HepG2 (cell line): ENCODE measurements around the gene TRAP1.

ENCODE experiments used
- BCLAF1 ChIP-seq: fragments of 450-650 bp; IDR thresholded peaks from 2 replicates; pipeline ENCODE4 v1.6.1; 2017; ENCODE audit warnings: mild to moderate bottlenecking
- FOXM1 ChIP-seq: sonication (generic); formaldehyde crosslinking; IDR thresholded peaks from 2 replicates; pipeline ENCODE4 v1.5.0; 2020; ENCODE audit warnings: missing genetic modification reagents
- JUND ChIP-seq: sonication (generic); formaldehyde crosslinking; IDR thresholded peaks from 2 replicates; pipeline ENCODE4 v1.8.0; 2022; ENCODE audit warnings: mild to moderate bottlenecking, missing genetic modification reagents
- MAZ ChIP-seq, 2 experiments: sonication (generic) in 1 of 2; formaldehyde crosslinking in 1 of 2; IDR thresholded peaks; 2 replicates each; pipeline versions ENCODE4 v1.5.0 to v1.6.1; 2012 to 2020; ENCODE audit warnings: low read depth in 2 of 2, mild to moderate bottlenecking in 2 of 2, borderline replicate concordance in 1 of 2, improper control_type of control experiment in 1 of 2, low read length in 1 of 2, missing genetic modification reagents in 1 of 2, moderate library complexity in 1 of 2
- MED1 ChIP-seq: sonication (generic); formaldehyde crosslinking; IDR thresholded peaks from 2 replicates; pipeline ENCODE4 v1.4.0; 2020; ENCODE audit warnings: missing genetic modification reagents
- NCOA2 ChIP-seq: sonication (generic); formaldehyde crosslinking; IDR thresholded peaks from 2 replicates; pipeline ENCODE4 v1.8.0; 2022; ENCODE audit warnings: inconsistent platforms
- POLR2A ChIP-seq, 2 experiments: IDR thresholded peaks; 2 replicates each; pipeline ENCODE4 v1.6.1; 2011; ENCODE audit warnings: low read depth in 2 of 2, low read length in 2 of 2, mild to moderate bottlenecking in 1 of 2, moderate library complexity in 1 of 2; ENCODE audit not compliant: insufficient read depth in 1 of 2
- REXO4 ChIP-seq: sonication (generic); formaldehyde crosslinking; IDR thresholded peaks from 2 replicates; pipeline ENCODE4 v1.8.0; 2022; ENCODE audit warnings: missing genetic modification reagents, mild to moderate bottlenecking, borderline replicate concordance
- SOX6 ChIP-seq, 2 experiments: fragments of 450-650 bp in 1 of 2; sonication (generic) in 1 of 2; formaldehyde crosslinking in 1 of 2; IDR thresholded peaks; 2 replicates each; pipeline versions ENCODE4 v1.4.0 to v1.6.1; 2017 to 2020; ENCODE audit warnings: antibody characterized with exemption in 1 of 2, mild to moderate bottlenecking in 1 of 2, missing genetic modification reagents in 1 of 2
- SP1 ChIP-seq, 2 experiments: fragments of 450-650 bp in 1 of 2; sonication (generic) in 1 of 2; formaldehyde crosslinking in 1 of 2; IDR thresholded peaks; 2 replicates each; pipeline versions ENCODE4 v1.4.0 to v1.6.1; 2016 to 2020; ENCODE audit warnings: missing genetic modification reagents in 1 of 2
- ZNF274 ChIP-seq: sonication (generic); formaldehyde crosslinking; IDR thresholded peaks from 2 replicates; pipeline ENCODE4 v1.5.1; 2020; ENCODE audit warnings: mild to moderate bottlenecking, missing genetic modification reagents
- ZNF530 ChIP-seq: sonication (generic); formaldehyde crosslinking; IDR thresholded peaks from 2 replicates; pipeline ENCODE4 v1.5.0; 2020; ENCODE audit warnings: low read depth, mild to moderate bottlenecking, missing genetic modification reagents
- TF ChIP-seq, protein P1 (sequence below): IDR thresholded peaks from 2 replicates; pipeline ENCODE4 v1.6.1; 2016; ENCODE audit warnings: missing compliant biosample characterization, missing genetic modification reagents, borderline replicate concordance
- TF ChIP-seq, protein P2 (sequence below): sonication (generic); formaldehyde crosslinking; IDR thresholded peaks from 2 replicates; pipeline ENCODE4 v1.5.0; 2020; ENCODE audit warnings: mild to moderate bottlenecking, missing genetic modification reagents, moderate library complexity

- TF ChIP-seq SOX6 (IDR thresholded peaks at IDR 0.05) (no peak), SOX6 (CRISPR knock-in tag; IDR thresholded peaks at IDR 0.05) (no peak), POLR2A (IDR thresholded peaks at IDR 0.05; ENCODE audit: insufficient read depth in 1 of 2, low read depth in 2 of 2, low read length in 2 of 2) (no peak; a peak in 1 of 4 replicates), ZNF274 (CRISPR knock-in tag) (no peak), SP1 (IDR thresholded peaks at IDR 0.05) (no peak), SP1 (CRISPR knock-in tag; IDR thresholded peaks at IDR 0.05) (no peak), JUND (CRISPR knock-in tag) (no peak), FOXM1 (CRISPR knock-in tag) (no peak), ZNF530 (CRISPR knock-in tag) (no peak), BCLAF1 (no peak), MED1 (CRISPR knock-in tag) (no peak), MAZ (IDR thresholded peaks at IDR 0.05; ENCODE audit: borderline replicate concordance, low read depth, low read length) (no peak), MAZ (CRISPR knock-in tag; IDR thresholded peaks at IDR 0.05; ENCODE audit: low read depth) (no peak), NCOA2 (CRISPR knock-in tag) (no peak), REXO4 (CRISPR knock-in tag) (no peak)
- TF ChIP-seq, protein P1, sequence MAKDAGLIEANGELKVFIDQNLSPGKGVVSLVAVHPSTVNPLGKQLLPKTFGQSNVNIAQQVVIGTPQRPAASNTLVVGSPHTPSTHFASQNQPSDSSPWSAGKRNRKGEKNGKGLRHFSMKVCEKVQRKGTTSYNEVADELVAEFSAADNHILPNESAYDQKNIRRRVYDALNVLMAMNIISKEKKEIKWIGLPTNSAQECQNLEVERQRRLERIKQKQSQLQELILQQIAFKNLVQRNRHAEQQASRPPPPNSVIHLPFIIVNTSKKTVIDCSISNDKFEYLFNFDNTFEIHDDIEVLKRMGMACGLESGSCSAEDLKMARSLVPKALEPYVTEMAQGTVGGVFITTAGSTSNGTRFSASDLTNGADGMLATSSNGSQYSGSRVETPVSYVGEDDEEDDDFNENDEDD (CRISPR knock-in tag): no peak
- TF ChIP-seq, protein P2, sequence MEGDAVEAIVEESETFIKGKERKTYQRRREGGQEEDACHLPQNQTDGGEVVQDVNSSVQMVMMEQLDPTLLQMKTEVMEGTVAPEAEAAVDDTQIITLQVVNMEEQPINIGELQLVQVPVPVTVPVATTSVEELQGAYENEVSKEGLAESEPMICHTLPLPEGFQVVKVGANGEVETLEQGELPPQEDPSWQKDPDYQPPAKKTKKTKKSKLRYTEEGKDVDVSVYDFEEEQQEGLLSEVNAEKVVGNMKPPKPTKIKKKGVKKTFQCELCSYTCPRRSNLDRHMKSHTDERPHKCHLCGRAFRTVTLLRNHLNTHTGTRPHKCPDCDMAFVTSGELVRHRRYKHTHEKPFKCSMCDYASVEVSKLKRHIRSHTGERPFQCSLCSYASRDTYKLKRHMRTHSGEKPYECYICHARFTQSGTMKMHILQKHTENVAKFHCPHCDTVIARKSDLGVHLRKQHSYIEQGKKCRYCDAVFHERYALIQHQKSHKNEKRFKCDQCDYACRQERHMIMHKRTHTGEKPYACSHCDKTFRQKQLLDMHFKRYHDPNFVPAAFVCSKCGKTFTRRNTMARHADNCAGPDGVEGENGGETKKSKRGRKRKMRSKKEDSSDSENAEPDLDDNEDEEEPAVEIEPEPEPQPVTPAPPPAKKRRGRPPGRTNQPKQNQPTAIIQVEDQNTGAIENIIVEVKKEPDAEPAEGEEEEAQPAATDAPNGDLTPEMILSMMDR (CRISPR knock-in tag): no peak
These were observed 42.6 kb downstream of the TRAP1 start for GRCh38 chr16:3674513-3675295.
